Measurements from ENCODE around the gene AMPD3.

Gene AMPD3

DNA sequence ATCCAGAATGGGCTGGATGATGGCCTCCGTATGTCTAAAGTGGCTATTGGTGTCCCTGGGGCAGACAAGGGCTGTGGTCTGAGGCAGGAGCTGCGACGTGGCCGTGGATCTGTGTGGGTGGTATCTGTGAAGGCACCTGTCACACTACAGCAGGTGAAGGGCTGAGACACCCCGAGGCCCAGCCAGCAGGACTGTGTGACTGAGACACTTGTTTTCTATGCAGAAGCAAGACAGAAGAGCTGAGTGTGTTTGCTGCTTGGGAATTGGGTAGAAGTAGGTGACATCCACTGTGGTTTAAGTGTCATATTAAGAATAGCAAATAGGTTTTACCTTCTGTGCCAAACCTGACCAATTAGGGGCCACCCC lies 35.0 kb downstream of the AMPD3 start:
- DNase-seq = peak; percentile 7

GRCh38 chr11:10490398-10491241 lies 35.6 kb downstream of the AMPD3 start:
- DNase-seq = no peak

GRCh38 chr11:10492084-10492483 lies 37.0 kb downstream of the AMPD3 start:
- DNase-seq = no peak

DNA sequence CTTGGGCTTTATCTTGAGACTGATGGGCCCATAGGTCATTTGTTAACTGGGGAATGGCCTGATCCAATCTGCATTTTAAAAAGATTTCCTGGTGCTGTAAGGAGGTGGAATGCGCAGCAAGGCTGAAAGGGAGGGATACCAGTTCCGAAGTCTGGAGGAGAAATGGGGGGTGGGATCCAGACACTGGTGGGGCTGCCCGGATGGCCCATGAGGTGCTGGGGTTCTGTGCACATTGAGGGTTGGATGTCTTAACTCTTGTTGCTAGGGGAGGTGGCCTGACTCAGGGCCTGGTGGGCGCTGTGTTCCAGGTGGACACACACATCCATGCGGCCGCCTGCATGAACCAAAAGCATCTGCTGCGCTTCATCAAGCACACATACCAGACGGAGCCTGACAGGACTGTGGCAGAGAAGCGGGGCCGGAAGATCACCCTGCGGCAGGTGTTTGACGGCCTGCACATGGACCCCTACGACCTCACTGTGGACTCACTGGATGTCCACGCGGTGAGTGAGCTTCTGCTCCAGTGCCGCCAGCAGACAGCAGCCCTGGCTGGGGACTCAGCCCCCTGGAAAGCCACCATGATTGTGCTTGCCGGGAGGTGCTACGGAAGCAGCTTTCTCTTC lies 38.1 kb downstream of the AMPD3 start:
- no peak for DNase-seq

DNA sequence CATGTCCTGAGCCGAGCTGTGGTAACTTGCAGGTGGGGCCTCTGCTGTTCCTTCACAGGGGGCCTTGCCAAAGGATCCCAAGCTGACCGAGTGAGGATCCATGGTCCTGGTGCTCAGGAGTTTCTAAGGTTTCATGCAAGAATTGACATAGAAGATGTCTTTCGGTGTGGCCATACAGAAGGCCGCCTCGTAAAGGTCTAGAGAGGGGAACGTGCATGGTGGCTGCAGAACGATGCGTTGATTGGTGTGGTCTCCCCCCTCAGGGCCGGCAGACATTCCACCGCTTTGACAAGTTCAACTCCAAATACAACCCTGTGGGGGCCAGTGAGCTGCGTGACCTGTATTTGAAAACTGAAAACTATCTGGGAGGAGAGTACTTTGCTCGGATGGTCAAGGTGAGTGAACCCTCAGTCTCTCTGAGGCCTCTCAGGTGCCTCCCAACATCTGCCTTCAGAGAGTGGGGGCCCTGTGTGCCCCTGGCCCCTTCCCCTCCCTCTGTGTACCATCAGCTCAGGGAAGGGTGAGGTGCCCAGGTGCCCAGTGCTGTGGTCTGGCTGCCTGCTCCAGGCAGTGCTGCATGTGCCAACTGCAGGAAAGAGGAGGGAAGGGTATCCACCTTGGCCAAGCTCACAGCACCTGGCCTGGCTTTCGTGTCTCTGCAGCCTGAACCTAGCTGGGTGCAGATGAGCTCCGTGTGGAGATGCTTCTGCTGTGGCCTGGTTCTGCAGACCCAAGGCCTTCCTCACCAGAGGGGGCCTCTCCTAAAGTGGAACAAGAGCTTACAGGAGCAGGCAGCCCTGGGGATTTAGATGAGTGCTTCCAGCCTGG lies 39.8 kb downstream of the AMPD3 start:
- no peak for DNase-seq

DNA sequence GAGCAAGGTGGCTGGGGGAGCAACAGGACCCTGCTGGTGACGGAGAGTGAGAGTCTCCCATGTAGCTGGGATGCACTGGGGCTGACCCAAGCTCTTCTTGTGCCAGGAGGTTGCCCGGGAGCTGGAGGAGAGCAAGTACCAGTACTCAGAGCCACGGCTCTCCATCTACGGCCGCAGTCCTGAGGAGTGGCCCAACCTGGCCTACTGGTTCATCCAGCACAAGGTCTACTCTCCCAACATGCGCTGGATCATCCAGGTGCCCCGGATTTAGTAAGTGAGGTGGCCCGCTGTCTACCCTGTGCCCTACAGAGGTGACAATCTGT lies 40.4 kb downstream of the AMPD3 start:
- DNase-seq = no peak

DNA sequence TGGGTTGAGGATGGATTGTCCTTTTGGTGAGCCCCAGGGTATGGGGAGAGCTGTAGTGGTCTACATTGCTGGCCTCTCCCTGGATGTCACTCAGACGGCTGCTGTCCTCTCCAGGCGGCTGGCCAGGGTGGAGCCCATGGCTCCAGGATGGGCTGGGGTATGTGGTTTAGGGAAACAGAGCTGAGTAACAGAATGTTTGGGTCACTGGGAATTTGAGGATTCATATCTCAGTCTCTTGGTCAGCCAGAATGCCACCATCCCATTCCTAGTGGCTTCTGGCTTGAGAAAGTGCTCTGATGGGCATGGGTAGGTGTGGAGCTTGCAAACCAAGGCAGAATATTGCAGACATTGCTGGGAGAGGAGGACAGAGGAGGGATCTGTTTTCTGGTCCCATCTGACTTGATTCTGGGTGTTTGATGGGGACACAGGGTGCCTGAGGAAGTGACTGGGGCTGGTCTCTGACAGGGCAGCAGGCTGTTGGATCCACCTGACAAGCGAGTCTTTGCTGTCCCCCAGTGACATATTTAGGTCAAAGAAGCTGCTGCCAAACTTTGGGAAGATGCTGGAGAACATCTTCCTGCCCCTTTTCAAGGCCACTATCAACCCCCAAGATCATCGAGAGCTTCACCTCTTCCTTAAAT lies 41.4 kb downstream of the AMPD3 start:
- no peak for DNase-seq

DNA sequence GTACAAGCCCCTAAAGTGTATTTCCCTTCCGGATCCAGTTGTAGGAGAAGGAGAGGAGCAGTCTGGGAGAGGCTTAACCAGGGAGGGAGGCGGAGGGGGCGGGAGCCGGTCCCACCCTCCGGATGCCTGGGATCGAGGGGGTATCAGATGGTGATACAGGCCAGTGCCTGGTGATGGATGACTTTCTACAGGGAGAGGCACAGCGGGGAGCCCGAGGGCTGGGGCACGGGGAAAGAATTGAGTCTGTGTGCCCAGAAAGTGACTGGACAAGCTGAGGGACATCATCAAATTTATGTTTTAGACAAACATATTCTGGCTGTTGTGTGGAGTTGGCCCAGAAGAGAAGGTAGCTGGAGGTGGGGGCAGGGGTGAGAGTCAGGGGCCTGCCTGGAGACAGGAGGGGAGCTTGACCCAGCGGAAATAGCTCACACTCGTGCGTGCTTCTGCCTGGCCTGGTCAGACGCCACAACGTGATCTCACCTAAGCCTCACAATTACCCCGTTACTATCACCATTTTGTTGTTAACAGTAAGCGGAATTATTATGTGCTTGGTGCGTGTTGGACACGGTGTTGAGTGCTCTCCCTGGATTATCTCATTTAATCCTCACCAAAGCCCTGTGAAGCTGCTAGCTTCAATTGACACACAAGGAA lies 42.4 kb downstream of the AMPD3 start:
- DNase-seq = no peak

DNA sequence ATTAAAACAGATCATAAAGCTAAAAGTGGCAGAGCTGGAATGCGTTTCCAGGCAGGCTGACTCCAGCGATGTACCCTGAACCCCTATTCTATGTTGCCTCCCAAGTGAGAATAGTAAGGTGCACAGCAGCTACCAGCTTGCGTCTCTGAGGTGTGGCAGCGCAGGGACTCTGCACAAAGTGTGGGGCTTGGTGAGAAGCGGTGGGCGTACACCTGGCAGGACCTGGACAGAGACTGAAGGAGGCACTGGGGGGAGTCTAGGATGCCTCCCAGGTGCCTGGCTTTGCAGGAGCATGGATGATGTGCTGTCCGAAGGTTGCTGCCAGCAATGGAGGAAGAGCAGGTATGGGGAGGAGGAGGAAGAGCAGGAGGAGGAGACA lies 42.9 kb downstream of the AMPD3 start:
- DNase-seq = no peak

DNA sequence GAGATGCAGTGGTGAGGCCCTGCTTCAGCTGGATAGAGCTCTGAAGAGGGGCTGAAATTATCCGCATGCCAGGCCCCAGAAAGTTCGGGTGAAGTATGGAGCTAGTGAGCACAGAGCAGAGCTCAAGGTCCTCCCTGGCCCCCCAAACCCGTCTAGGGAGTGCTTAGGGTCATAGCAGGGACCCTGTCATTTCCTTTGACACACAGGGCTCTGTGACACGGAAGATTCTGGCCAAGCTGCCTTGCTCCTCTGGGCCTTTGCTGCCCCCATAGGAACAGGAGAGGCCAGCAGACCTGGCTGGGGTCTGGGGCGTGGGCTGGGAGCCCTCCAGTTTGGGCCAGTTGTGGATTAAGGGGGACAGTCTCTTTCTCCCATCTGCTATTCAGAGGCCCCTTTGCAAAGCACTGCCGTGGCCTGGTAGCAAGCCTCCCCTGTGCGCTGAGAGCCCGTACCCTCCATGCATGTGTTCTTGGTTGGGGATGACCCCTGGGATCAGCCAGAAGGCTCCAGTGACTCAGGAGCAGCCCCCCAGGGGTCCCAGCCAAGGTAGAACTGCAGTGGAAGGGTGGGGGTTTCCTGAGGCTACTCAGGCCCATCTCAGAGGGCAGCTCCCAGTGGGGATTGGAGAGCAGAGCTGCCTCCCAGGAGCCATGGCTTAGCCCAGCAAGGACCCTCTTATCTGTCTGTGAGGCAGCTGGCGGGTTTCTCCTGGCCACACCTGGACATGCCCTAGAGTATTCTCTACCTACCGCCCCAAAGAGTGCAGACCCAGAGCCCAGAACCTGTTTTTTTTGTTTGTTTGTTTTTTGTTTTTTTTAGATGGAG lies 43.6 kb downstream of the AMPD3 start:
- DNase-seq = no peak

DNA sequence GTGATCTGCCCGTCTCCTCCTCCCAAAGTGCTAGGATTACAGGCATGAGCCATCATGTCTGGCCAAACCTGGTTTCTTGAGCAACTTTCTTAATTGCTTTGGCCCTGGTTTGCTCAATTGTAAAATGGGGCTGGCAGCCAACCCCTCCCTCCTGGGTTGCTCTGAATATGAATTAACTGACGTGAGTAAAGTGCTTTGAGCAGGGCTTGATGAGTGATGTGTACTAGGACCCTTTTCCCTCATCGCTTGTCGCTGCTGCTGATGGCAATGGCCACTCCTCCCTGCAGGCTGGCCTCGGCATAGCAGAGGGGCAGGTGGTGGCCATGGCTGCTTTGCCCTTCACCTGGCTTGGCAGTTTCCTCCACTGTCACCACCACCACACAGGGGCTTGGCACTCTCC lies 44.4 kb downstream of the AMPD3 start:
- DNase-seq = no peak

DNA sequence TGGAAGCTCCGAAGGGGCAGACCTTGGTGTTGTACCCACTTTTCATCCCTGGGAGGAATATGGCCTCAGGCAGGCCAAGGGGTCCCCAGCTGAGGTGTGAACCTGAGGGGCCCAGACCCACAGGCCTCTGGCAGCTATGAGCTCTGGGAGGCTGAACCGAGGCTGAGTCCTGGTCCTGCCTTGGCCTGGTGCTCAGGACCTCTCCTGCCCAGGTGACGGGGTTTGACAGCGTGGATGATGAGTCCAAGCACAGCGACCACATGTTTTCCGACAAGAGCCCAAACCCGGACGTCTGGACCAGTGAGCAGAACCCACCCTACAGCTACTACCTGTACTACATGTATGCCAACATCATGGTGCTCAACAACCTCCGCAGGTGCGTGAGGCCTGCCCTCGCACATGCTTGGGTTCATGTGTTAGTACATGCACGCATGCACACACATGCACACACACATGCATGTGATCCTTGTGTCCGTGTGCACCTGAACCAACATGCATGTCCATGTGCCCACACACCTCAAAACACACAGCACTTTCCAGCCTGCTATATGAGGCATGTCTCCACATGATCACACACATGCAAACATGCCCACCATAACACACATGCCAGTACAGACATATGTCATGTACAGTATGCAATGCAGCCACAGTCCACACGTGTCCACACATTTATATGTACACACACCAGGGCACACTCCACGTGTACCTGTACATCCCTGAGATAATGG lies 45.0 kb downstream of the AMPD3 start:
- no peak for DNase-seq

DNA sequence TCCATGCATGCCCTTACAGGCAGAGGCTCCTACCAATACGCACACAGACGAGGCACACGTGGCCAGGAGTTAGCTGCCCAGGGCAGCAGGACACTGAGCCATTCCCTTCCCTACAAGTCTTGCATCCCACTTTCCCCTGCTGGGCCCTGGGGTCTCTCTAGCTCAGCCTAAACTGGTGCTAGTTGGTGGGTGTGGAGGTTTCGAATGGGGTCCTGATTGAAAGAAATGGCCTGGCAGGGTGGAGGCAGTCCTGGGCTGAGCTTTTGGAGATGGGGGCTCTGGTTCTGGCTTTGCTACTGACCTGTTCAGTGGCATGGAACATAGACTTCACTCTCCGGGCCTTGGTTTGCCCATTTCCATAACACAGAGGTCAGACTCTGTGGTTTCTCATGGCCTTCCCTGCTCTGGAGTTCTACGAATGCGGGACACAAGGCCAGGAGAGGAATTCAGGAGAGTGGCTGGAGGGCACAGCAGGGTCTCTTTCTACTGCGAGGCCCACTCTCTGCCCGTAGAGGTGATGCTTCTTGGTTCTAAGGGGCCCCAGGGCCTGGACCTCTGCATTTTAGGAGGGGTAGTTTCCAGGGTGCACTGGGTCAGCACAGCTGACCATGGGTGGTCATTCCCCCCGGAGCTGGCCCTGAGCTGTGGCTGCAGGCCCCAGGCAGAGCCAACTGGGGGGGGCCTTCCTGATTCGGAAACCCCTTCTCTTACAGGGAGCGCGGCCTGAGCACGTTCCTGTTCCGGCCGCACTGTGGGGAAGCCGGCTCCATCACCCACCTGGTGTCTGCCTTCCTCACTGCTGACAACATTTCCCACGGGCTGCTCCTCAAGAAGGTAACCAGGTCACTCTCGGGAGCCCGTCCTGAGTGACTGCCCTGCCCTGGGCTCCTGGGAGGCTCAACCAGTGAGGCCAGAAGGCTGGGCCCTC lies 46.0 kb downstream of the AMPD3 start:
- no peak for DNase-seq

- no peak for DNase-seq
These were observed 47.1 kb downstream of the AMPD3 start for GRCh38 chr11:10502065-10502680.

GRCh38 chr11:10502770-10503169 lies 47.7 kb downstream of the AMPD3 start:
- DNase-seq = no peak

GRCh38 chr11:10503221-10503620 lies 48.2 kb downstream of the AMPD3 start:
- DNase-seq = no peak

- DNase-seq = no peak
These were observed 48.9 kb downstream of the AMPD3 start for GRCh38 chr11:10503777-10504480.

- DNase-seq = no peak
These were observed 49.4 kb downstream of the AMPD3 start for GRCh38 chr11:10504490-10504889.

Data from stimulated activated CD4-positive, alpha-beta T cell treated with anti-CD3 and anti-CD28 coated beads, Interleukin-1b, Interleukin-23, amount 100 ng/mL, for 48 hours (primary cell).